H1 (cell line): ENCODE measurements around the gene DRD1. TPM values are rescaled to one million over a fixed set of nuclear protein-coding genes. Genes with fewer than 3 reads are reported as not detected.
"Not testable (repeated sequence)": the region's sequence is repeated elsewhere in the genome, so short reads cannot be mapped to it uniquely, and the experiment has no call there.

Experiments
- CTCF ChIA-PET: fragments of 300-600 bp; sonication (Branson Sonifier 250); formaldehyde crosslinking; loops from one replicate; lab custom pipeline; 2021; ENCODE audit not compliant: partially characterized antibody; lab: Charles Lee
- POLR2A ChIA-PET: fragments of 300-600 bp; sonication (Branson Sonifier 250); formaldehyde crosslinking; loops from one replicate; lab custom pipeline; 2021; ENCODE audit warnings: inconsistent platforms; ENCODE audit not compliant: partially characterized antibody; lab: Charles Lee
- DNase-seq, 2 experiments: peaks; one replicate each; pipeline versions ENCODE4 v3.0.0 to v3.0.0-alpha.2; 2010 to 2022; ENCODE audit warnings: low spot score in 2 of 2, low read depth in 1 of 2, mixed read lengths in 1 of 2
- FAIRE-seq: peaks from 2 replicates; lab custom pipeline; 2011; peaks lifted over from hg19 to GRCh38; lab: Jason Lieb, UNC
- H2AFZ ChIP-seq: 2 replicates; pipeline ENCODE4 v1.8.1; 2012; ENCODE audit warnings: low read length, inconsistent platforms
- H2AK5ac ChIP-seq: 2 replicates; pipeline ENCODE4 v1.6.1; 2013; ENCODE audit warnings: low read depth, low read length
- H2BK120ac ChIP-seq: replicated peaks from 2 replicates; pipeline ENCODE3; 2013; ENCODE audit warnings: low read depth, low read length, inconsistent platforms
- H2BK12ac ChIP-seq: 2 replicates; pipeline ENCODE4 v1.6.1; 2013; ENCODE audit warnings: low read depth, low read length
- H2BK15ac ChIP-seq: 2 replicates; pipeline ENCODE4 v1.6.1; 2013; ENCODE audit warnings: low read length
- H2BK20ac ChIP-seq: 2 replicates; pipeline ENCODE4 v1.6.1; 2013; ENCODE audit warnings: low read length
- H2BK5ac ChIP-seq: 2 replicates; pipeline ENCODE4 v1.6.1; 2013; ENCODE audit warnings: low read depth, low read length
- H3K14ac ChIP-seq: 2 replicates; pipeline ENCODE4 v1.6.1; 2013; ENCODE audit warnings: inconsistent platforms; ENCODE audit not compliant: insufficient read length
- H3K18ac ChIP-seq: 2 replicates; pipeline ENCODE4 v1.6.1; 2013; ENCODE audit warnings: low read length; ENCODE audit errors: extremely low read depth
- H3K23ac ChIP-seq: 2 replicates; pipeline ENCODE4 v1.6.1; 2013; ENCODE audit warnings: inconsistent platforms; ENCODE audit not compliant: insufficient read length
- H3K23me2 ChIP-seq: 2 replicates; pipeline ENCODE4 v1.6.1; 2013; ENCODE audit warnings: low read depth, low read length
- H3K27ac ChIP-seq: 2 replicates; pipeline ENCODE4 v1.6.1; 2011; ENCODE audit warnings: low read depth, low read length, inconsistent platforms
- H3K27me3 ChIP-seq, 4 experiments: replicated peaks in 1 of 4; 1 replicate in 1 of 4; 2 replicates in 3 of 4; pipeline versions ENCODE4 v1.6.1 to v1.8.1; 2011 to 2013; ENCODE audit warnings: low read length in 3 of 4, mild to moderate bottlenecking in 3 of 4, inconsistent platforms in 2 of 4, mixed read lengths in 2 of 4, moderate library complexity in 1 of 4; ENCODE audit not compliant: control insufficient read depth in 3 of 4, insufficient read depth in 3 of 4; ENCODE audit errors: extremely low read depth in 1 of 4
- H3K36me3 ChIP-seq, 4 experiments: 2 replicates each; pipeline versions ENCODE4 v1.6.1 to v1.8.1; 2011 to 2013; ENCODE audit warnings: mild to moderate bottlenecking in 4 of 4, low read length in 3 of 4, moderate library complexity in 2 of 4, control low read depth in 1 of 4, inconsistent platforms in 1 of 4; ENCODE audit not compliant: insufficient read depth in 4 of 4, control insufficient read depth in 2 of 4
- H3K4ac ChIP-seq: replicated peaks from 2 replicates; pipeline ENCODE3; 2013; ENCODE audit warnings: low read length, low read depth, mixed read lengths, inconsistent platforms; ENCODE audit not compliant: insufficient read length
- H3K4me1 ChIP-seq, 4 experiments: replicated peaks in 1 of 4; 1 replicate in 1 of 4; 2 replicates in 3 of 4; pipeline versions ENCODE4 v1.6.1 to v1.8.1; 2011 to 2013; ENCODE audit warnings: low read length in 3 of 4, inconsistent platforms in 2 of 4, mixed read lengths in 1 of 4; ENCODE audit not compliant: insufficient read depth in 4 of 4, control insufficient read depth in 3 of 4
- H3K4me2 ChIP-seq, 2 experiments: 2 replicates each; pipeline versions ENCODE4 v1.6.1 to v1.8.1; 2011 to 2013; ENCODE audit warnings: low read depth in 2 of 2, low read length in 2 of 2, control low read depth in 1 of 2, inconsistent platforms in 1 of 2, mild to moderate bottlenecking in 1 of 2; ENCODE audit not compliant: insufficient read depth in 1 of 2
- H3K4me3 ChIP-seq, 4 experiments: fragments of 200-600, 300-600 bp in 1 of 4; sonication (generic), shearing (Covaris generic), sonication (Bioruptor Twin) in 1 of 4; 2 replicates each; pipeline versions ENCODE4 v1.5.1 to v1.8.1; 2011 to 2016; ENCODE audit warnings: low read length in 4 of 4, low read depth in 3 of 4, control low read depth in 2 of 4, inconsistent platforms in 2 of 4, mild to moderate bottlenecking in 2 of 4, mixed read lengths in 1 of 4, moderate library complexity in 1 of 4; ENCODE audit not compliant: insufficient read depth in 2 of 4; ENCODE audit errors: extremely low read depth in 1 of 4
- H3K56ac ChIP-seq: replicated peaks from 2 replicates; pipeline ENCODE3; 2013; ENCODE audit warnings: low read depth, mild to moderate bottlenecking, mixed read lengths, low read length, inconsistent platforms; ENCODE audit not compliant: insufficient read length
- H3K79me1 ChIP-seq: 2 replicates; pipeline ENCODE4 v1.6.1; 2013; ENCODE audit warnings: low read depth, low read length, control low read depth
- H3K79me2 ChIP-seq, 2 experiments: 2 replicates each; pipeline versions ENCODE4 v1.6.1 to v1.8.1; 2012 to 2013; ENCODE audit warnings: low read length in 2 of 2, mild to moderate bottlenecking in 2 of 2, inconsistent platforms in 1 of 2; ENCODE audit not compliant: insufficient read depth in 2 of 2, control insufficient read depth in 1 of 2
- H3K9ac ChIP-seq, 4 experiments: replicated peaks in 1 of 4; 1 replicate in 1 of 4; 2 replicates in 3 of 4; pipeline versions ENCODE4 v1.6.1 to v1.8.1; 2011 to 2013; ENCODE audit warnings: low read depth in 3 of 4, low read length in 3 of 4, control low read depth in 2 of 4, mild to moderate bottlenecking in 2 of 4, moderate library complexity in 2 of 4, inconsistent platforms in 1 of 4; ENCODE audit errors: extremely low read depth in 1 of 4
- H3K9me3 ChIP-seq, 2 experiments: 2 replicates each; pipeline versions ENCODE4 v1.6.1 to v1.8.1; 2012 to 2013; ENCODE audit warnings: mild to moderate bottlenecking in 2 of 2, moderate library complexity in 2 of 2, control low read depth in 1 of 2, inconsistent platforms in 1 of 2, low read depth in 1 of 2, low read length in 1 of 2, mixed read lengths in 1 of 2; ENCODE audit not compliant: insufficient read depth in 2 of 2
- H4K20me1 ChIP-seq, 2 experiments: replicated peaks in 1 of 2; 2 replicates each; pipeline versions ENCODE3 to v1.8.1; 2011 to 2013; ENCODE audit warnings: inconsistent platforms in 2 of 2, low read length in 2 of 2, mild to moderate bottlenecking in 1 of 2; ENCODE audit not compliant: insufficient read depth in 2 of 2, control insufficient read depth in 1 of 2
- H4K5ac ChIP-seq: 2 replicates; pipeline ENCODE4 v1.6.1; 2013; ENCODE audit warnings: low read length, low read depth, mixed read lengths, inconsistent platforms; ENCODE audit not compliant: insufficient read length
- H4K8ac ChIP-seq: 2 replicates; pipeline ENCODE4 v1.8.0; 2013; ENCODE audit warnings: mild to moderate bottlenecking, moderate library complexity, low read length, inconsistent platforms; ENCODE audit not compliant: insufficient read depth; ENCODE audit errors: extremely low read depth
- H4K91ac ChIP-seq: replicated peaks from 2 replicates; pipeline ENCODE3; 2013; ENCODE audit warnings: low read length, mixed read lengths, inconsistent platforms; ENCODE audit not compliant: insufficient read length
- WGBS, 2 experiments: shearing (Covaris generic) in 1 of 2; methylation state at CpG; one replicate each; pipeline versions ENCODE4 v1.1.6 to v1.1.7; 2013 to 2015; ENCODE audit warnings: low lambda C conversion rate in 2 of 2, mixed read lengths in 2 of 2, inconsistent platforms in 1 of 2, low coverage in 1 of 2, missing lambda C conversion rate in 1 of 2; ENCODE audit not compliant: insufficient replicate concordance in 2 of 2, insufficient coverage in 1 of 2, insufficient read length in 1 of 2; ENCODE audit errors: extremely low coverage in 1 of 2, missing lambda C conversion rate in 1 of 2; 5-methylcytosine and 5-hydroxymethylcytosine counted together
- polyA plus RNA-seq, 7 experiments: library from polyadenylated mRNA; depleted of rRNA in 3 of 7; stranded (reverse) in 5 of 7; unstranded in 2 of 7; fragments of >200 nt in 5 of 7; fragments of 200-250 nt in 2 of 7; gene quantifications; 1 replicate in 5 of 7; 2 replicates in 1 of 7; 4 replicates in 1 of 7; pipeline versions ENCODE4 v1.2.1 to v1.2.3, GENCODE V29; 2011 to 2013; ENCODE audit warnings: missing spikeins in 2 of 7, mixed read lengths in 2 of 7
- total RNA-seq: library from RNA; stranded (reverse); fragmentation: NEBNext Ultra II Directional; extraction: Animal tissue kit (Norgen Biotek cat#: 25700); gene quantifications from 2 replicates; pipeline ENCODE4 v1.2.1, GENCODE V29; 2021

DRD1 gene
- total and polyA plus RNA-seq, 2 of the 8 experiments (the other 6 are each of a cell fraction or from before 2014, with no cell fraction given): 0.03 to 0.19 TPM

- H4K20me1 ChIP-seq, H3K4me1 ChIP-seq, H3K36me3 ChIP-seq, H3K27ac ChIP-seq, H3K79me1 ChIP-seq, H2BK120ac ChIP-seq, H3K79me2 ChIP-seq, H3K18ac ChIP-seq, H3K9ac ChIP-seq, H3K23ac ChIP-seq, H3K23me2 ChIP-seq, H3K9me3 ChIP-seq, H2BK5ac ChIP-seq, H3K4me2 ChIP-seq, H4K91ac ChIP-seq, H3K14ac ChIP-seq, H3K4ac ChIP-seq, H4K5ac ChIP-seq, H2AFZ ChIP-seq, H2BK20ac ChIP-seq, POLR2A ChIA-PET, H2BK15ac ChIP-seq, H2BK12ac ChIP-seq, H3K56ac ChIP-seq, DNase-seq, H2AK5ac ChIP-seq, H3K4me3 ChIP-seq, FAIRE-seq, H3K27me3 ChIP-seq, H4K8ac ChIP-seq: not testable (repeated sequence)
- 85% methylated on average over 4 of the region's 4 CpGs; no CpG with 5 or more reads in 1 of the 2 experiments for WGBS, 2 experiments
- CTCF ChIA-PET: interaction anchor here (0.9 to 1.0 kb wide), 2 partner anchors 21 to 69 kb away, joined by 3 read pairs; no protein-coding TSS in a partner anchor
Observed at GRCh38 chr5:175395430-175395829, 48.6 kb downstream of the DRD1 start.
